ENCODE results near the gene PTPRN2.

The PTPRN2 gene

DNA sequence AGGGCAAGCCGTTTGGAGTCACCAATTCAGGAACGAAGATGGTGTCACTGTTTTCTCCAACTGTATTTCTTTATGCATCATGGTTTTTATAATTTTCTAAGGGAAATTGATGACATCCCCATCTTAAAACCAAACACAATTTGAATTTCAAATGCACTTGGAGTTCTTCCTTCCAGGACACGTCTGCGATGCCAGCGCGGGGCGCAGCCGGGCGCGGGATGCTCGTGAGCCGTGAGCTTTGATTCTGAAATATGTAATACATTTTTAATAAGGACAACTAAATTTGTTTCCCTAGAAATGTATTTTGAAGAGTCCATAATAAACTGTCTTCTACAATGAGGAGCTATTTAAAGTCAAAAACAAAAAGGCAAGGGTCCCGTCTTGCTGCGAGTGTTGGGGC, 758.7 kb downstream of the PTPRN2 start:
- TF ChIP-seq GATA3 (IDR thresholded peaks at IDR 0.05; ENCODE audit: low read depth, low read length) = no peak
- no peak for TF ChIP-seq GATA2 (IDR thresholded peaks at IDR 0.05; ENCODE audit: low read depth, low read length)

DNA sequence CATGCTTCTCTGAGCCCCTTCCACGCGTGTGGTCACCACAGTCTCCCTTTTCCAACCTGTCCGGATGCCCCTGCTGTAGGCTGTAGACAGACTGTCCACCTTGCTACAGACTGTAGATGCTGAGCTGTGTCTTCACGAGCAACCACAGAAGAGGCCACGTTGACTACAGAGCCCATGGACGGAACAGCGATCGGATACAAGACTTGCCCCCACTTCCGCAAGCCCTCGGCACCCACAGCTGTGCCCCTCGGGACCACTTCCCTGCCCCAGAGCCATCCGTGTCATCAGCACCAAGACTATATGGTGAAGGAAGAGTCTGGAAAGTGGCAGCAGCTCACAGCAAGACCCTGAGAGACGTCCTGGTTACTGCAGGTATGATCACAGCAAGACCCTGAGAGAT, 759.4 kb downstream of the PTPRN2 start:
- TF ChIP-seq GATA2 (IDR thresholded peaks at IDR 0.05; ENCODE audit: low read depth, low read length) (no peak), GATA3 (IDR thresholded peaks at IDR 0.05; ENCODE audit: low read depth, low read length) (no peak)

DNA sequence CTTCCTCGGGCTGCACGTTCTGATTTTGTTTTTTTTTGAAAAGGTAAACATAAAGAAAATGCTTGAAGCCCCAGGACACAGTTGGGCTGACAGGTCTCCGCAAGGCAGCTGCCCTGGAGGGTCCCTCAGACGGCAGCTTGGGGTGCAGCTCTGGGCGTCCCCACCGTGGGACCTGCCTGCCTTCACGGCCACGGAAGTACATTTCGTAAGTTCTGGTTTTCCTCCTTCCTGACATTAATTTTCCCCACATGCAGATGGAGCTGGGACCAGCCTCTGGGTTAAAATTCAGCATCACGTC, 759.8 kb downstream of the PTPRN2 start:
- no peak for TF ChIP-seq GATA3 (IDR thresholded peaks at IDR 0.05; ENCODE audit: low read depth, low read length)
- no peak for TF ChIP-seq GATA2 (IDR thresholded peaks at IDR 0.05; ENCODE audit: low read depth, low read length)

DNA sequence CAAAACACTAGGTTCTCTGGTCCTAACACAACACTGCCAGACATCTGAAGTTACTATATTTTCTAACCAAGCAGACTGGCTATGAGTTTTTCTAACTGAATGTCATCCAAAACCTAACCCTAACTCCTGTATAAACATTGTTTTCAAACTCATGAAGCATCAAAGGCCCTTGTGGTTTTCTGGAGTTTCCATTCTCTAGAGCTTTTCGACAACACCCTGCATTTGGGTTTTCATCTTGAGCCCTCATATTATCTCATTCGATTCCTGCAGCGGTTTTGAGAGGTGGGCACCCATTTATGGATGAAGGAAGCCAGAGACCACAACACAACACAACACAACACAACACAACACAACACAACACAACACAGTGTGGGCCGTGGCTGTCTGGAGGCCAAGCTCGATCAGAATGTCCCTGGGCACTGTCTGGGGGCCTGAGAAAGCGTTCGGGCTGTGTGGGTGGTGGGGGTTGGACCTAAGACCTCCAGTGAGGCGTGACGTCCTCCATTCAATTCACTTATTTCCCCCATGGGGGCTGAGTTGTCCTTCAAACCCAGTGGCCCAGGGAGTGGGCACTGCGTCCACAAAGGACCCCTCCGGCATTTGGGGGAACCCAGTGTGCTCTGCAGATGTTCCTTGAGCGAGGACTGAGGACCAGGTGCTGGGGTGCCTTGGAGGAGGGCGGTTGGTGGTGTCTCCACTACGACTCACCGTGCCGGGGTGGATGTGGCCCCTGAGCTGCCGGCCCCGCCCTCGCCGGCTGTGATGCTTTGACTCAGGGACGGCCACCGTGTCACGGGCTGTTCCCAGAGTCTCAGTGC, 760.4 kb downstream of the PTPRN2 start:
- TF ChIP-seq GATA3 (IDR thresholded peaks at IDR 0.05; ENCODE audit: low read depth, low read length) = no peak
- TF ChIP-seq GATA2 (IDR thresholded peaks at IDR 0.05; ENCODE audit: low read depth, low read length) = no peak

DNA sequence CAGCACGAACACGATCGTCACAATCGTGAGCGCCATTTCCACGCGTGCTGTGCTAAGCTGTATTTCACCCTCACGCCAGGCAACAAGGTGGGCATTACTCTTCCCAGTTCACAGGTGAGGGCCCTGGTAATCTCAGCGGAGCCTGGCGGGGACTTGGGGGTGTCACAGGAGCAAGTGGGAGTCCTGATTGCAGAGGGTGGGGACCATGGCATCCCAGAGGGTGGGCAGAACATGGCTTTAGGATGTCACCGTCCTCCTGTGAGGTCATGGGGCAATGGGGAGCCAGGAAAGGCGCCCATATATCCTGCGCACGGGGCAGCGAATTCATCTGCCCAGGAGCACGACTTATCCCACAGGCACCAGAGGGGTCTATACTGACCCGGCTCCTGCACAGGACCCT, 761.1 kb downstream of the PTPRN2 start:
- TF ChIP-seq GATA2 (IDR thresholded peaks at IDR 0.05; ENCODE audit: low read depth, low read length) (no peak), GATA3 (IDR thresholded peaks at IDR 0.05; ENCODE audit: low read depth, low read length) (no peak)

DNA sequence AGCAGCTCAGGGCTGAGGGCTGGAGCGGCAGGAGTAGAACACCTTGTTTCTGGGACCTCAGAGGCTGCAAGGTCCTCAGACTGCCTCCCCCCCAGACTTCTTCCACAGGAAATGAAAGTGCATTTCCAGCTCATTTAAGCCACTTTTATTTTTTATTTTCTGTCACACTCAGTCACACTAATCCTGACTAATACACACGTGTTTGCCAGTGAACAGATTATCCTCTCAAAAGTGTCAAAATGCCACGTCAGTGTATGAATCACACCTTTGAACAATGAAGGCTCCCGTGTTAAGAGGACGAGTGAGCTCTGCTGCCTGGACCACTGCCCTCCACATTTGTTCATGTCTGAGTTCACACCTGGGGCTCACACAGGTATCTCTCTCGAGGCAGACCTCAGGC, 762.3 kb downstream of the PTPRN2 start:
- TF ChIP-seq GATA3 (IDR thresholded peaks at IDR 0.05; ENCODE audit: low read depth, low read length) (no peak), GATA2 (IDR thresholded peaks at IDR 0.05; ENCODE audit: low read depth, low read length) (no peak)

DNA sequence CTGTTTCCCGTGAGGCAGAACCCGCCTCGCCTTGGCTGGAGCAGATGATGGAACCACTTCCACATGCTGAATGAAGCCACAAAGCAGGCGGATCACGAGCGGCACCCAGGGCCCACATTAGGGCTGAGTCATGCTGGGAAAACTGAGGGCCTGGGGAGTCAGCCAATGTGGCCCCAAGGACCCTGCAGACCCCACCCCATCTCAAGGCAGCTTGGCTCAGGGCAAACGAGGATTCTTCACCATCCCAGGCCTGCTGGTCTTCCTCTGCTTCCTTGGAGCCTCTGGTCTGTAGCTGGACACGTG, 762.9 kb downstream of the PTPRN2 start:
- TF ChIP-seq GATA2 (IDR thresholded peaks at IDR 0.05; ENCODE audit: low read depth, low read length) (no peak), GATA3 (IDR thresholded peaks at IDR 0.05; ENCODE audit: low read depth, low read length) (no peak)

DNA sequence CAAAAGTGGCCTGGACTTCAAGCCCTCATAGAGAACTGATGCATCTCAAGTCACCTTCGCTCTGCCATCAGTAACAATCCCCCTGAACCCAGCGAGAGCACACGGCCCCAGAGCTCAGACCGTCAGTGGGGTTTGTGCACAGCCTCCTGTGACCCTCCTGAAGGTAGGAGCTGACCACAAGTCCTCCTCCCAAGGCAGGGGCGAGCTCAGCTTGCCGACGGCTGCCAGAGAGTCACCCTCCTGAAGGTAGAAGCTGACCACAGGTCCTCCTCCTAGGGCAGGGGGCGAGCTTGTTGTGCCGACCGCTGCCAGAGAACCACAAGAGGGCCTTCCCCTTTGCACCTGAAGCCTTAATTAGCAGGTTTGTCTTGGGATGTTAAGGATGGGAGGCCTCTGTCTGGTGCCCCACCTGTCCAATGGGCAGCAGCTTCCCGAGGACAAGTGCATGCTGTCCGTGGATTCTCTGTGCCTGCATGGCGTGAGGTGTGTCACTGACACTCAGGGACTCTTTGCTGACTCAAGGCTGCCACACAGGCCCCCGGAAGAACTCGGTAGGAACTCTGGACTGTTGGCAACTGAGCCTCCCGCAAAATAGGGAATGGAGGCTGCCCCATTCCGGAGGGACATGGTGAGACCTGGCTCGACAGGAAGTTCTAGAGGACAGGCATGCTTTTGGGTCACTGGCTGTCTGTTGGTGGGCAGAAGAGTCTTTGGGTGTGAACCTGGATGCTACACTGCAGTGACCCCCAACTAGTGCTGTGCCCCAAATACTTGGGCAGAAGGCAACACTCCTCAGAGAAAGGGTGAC, 763.4 kb downstream of the PTPRN2 start:
- TF ChIP-seq GATA3 (IDR thresholded peaks at IDR 0.05; ENCODE audit: low read depth, low read length) = no peak

DNA sequence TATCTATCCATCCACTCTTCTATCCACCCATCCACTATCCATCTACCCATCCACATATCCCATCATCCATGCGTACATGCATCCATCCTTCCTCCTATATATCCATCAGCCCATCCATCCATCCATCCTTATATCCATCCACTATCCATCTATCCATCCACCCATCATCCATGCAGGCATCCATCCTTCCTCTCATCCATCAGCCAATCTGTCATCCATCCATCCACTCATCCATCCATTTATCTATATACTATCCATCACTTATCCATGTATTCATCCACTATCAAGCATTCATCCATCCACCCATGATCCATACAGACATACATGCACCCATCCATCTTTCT, 765.0 kb downstream of the PTPRN2 start:
- TF ChIP-seq GATA2 (IDR thresholded peaks at IDR 0.05; ENCODE audit: low read depth, low read length) = no peak
- TF ChIP-seq GATA3 (IDR thresholded peaks at IDR 0.05; ENCODE audit: low read depth, low read length) = no peak

DNA sequence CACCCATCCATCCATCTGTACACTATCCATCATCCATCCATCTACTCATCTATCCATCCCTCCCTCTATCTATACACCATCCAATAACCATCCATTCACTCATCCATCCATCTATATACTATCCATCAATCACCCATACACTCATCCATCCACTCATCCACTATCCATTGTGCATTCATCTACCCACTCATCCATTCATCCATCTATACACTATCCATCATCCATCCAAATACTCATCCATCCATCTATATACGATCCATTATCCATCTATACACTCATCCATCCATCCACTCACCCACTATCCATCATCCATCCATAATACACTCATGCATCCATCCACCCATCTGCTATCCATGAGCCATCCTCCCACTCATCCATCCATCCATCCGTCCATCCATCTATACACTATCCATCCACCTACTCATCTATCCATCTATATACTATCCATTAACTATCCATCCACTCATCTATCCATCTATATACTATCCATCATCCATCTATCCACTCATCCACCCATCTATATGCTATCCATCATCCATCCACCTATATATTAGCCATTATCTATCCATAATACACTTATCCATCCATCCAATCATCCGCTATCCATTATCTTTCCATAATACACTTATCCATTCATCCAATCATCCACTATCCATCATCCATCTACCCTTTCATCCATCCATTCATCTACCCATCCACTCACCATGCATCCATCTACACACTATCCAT, 765.5 kb downstream of the PTPRN2 start:
- TF ChIP-seq GATA2 (IDR thresholded peaks at IDR 0.05; ENCODE audit: low read depth, low read length) (no peak), GATA3 (IDR thresholded peaks at IDR 0.05; ENCODE audit: low read depth, low read length) (no peak)

DNA sequence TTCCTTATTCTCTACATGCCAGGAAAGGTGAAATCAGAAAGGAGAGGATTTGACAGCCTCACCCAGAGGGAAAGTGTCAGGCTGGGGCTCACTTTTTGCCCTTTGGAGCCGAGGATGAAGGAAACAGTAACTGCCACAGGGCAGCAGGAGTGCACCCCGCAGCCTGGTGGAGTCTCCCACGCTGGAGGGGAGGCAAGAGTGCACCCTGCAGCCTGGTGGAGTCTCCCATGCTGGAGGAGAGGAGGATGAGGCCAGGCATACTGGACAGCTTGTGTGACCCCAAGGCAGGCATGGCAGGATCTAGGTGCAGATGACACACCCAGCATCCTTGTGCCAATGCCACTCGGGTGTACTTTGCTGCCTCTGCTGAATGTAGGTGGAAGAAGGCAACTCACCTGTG, 766.8 kb downstream of the PTPRN2 start:
- TF ChIP-seq GATA2 (IDR thresholded peaks at IDR 0.05; ENCODE audit: low read depth, low read length) (no peak), GATA3 (IDR thresholded peaks at IDR 0.05; ENCODE audit: low read depth, low read length) (no peak)

DNA sequence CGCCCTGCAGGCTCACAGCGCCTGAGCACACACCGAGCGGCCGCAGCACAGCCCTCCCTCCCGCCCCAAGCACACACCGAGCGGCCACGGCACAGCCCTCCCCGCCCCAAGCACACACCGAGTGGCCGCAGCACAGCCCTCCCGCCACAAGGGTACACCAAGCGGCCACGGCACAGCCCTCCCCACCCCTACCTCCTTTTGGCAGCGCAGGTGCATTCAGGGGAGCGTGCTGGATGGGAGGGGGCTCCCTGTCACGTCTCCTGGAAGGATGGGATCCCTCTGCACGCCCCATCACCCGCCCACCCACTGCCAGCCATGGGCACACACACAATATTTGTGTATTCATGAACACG, 768.2 kb downstream of the PTPRN2 start:
- TF ChIP-seq GATA3 (IDR thresholded peaks at IDR 0.05; ENCODE audit: low read depth, low read length) = no peak
- no peak for TF ChIP-seq GATA2 (IDR thresholded peaks at IDR 0.05; ENCODE audit: low read depth, low read length)

DNA sequence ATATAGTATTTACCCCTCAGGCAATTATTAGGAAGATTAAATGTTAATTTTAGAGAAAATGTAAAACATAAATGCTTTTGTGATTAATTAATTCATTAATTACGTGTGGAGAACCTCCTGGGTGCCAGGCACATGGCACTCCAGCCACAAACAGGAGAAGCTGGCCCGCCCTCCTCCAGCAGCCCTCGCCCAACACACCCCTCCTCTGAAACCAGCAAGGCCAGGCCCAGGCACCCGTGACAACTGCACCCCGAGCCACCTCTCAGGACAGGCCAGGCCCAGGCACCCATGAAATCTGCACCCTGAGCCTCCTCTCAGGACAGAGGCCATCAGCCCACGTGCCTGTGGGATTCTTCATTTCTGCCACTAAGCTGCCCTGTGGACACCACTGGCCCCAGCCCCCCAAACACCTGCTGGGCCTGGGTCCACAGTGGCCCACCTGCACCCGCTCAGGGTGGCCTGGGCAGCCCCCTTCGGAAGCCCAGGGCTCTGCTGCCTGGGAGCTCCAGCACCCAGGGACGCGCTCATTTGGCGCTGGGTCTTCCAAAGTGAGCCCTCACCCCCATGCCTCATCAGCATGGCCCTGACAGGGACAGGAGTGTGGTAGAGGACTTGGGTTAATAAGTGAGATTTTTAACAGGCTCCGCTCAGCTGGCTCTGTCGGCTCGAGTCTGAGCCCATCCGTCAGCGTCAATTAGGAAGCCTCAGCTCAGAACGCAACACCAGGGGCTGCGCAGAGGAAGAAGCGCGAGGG, 768.7 kb downstream of the PTPRN2 start:
- TF ChIP-seq GATA3 (IDR thresholded peaks at IDR 0.05; ENCODE audit: low read depth, low read length) (no peak), GATA2 (IDR thresholded peaks at IDR 0.05; ENCODE audit: low read depth, low read length) (no peak)

DNA sequence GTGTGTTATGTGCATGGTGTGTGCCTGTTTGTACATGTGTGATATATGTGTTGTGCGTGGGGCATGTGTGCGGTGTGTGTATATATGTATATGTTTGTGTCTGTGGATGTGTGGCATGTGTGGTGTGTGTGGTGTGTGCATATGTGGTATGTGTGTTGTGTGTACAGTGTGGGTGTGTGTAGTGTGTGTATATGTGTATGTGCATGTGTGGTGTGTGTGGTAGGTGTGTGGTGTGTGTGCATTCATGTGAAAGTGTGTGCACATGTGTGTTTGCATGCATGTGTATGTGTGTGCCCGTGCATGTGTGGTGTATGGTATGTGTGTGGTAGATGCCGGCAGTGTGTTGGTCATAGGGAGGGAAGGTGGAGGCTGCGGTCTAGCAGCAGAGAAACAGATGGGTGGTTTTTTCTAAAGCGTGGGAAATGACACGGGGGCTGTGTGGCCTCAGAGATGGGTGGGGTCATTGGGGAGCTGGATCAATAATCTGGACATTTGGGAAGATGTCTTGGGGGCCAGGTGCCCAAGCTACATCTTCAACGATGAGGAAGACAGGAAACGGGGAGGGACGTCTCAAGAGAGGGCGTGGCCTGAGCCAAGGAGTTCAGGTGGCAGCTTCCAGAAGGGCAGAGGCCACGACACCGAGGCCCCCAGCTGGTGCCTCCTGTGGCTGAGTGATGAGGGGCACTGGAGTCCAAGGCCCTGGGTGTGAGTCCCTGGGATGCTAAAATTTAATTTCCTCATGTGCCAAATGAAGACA, 769.5 kb downstream of the PTPRN2 start:
- TF ChIP-seq GATA3 (IDR thresholded peaks at IDR 0.05; ENCODE audit: low read depth, low read length) = no peak
- no peak for TF ChIP-seq GATA2 (IDR thresholded peaks at IDR 0.05; ENCODE audit: low read depth, low read length)

All from SH-SY5Y (cell line).